NB4 (cell line): ENCODE measurements around the gene MRPS2.

Source experiments
- MYC ChIP-seq: IDR thresholded peaks from 2 replicates; pipeline ENCODE4 v1.6.1; 2011; ENCODE audit warnings: low read depth, low read length
- POLR2A ChIP-seq: IDR thresholded peaks from 2 replicates; pipeline ENCODE4 v1.6.1; 2011; ENCODE audit warnings: mild to moderate bottlenecking; ENCODE audit not compliant: insufficient read length; ENCODE audit errors: extremely low read depth
- TF ChIP-seq, protein P1 (sequence below): IDR thresholded peaks from one replicate; pipeline ENCODE4 v1.5.1; 2012; ENCODE audit warnings: low read depth, low read length

DNA sequence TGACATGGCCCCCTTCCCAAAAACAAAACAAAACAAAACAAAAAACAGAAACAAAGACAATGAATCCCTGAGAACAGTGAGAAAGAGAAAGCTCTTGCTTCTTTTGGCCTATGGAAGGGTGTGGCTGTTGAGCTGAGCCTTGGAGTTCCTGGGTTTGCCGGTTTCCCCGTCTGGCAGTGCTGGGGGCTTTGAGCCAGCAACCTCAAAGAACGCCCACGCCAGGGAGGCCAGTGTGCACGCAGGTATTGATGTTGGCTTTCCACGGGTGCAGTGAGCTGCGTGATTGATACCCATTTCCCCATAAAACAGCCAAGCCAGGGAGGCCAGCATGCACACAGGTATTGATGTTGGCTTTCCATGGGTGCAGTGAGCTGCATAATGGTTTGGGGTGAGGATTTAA, 12.4 kb downstream of the MRPS2 start:
- TF ChIP-seq MYC (no peak), POLR2A (no peak)
- TF ChIP-seq, protein P1, sequence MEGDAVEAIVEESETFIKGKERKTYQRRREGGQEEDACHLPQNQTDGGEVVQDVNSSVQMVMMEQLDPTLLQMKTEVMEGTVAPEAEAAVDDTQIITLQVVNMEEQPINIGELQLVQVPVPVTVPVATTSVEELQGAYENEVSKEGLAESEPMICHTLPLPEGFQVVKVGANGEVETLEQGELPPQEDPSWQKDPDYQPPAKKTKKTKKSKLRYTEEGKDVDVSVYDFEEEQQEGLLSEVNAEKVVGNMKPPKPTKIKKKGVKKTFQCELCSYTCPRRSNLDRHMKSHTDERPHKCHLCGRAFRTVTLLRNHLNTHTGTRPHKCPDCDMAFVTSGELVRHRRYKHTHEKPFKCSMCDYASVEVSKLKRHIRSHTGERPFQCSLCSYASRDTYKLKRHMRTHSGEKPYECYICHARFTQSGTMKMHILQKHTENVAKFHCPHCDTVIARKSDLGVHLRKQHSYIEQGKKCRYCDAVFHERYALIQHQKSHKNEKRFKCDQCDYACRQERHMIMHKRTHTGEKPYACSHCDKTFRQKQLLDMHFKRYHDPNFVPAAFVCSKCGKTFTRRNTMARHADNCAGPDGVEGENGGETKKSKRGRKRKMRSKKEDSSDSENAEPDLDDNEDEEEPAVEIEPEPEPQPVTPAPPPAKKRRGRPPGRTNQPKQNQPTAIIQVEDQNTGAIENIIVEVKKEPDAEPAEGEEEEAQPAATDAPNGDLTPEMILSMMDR = no peak
